Measurements from ENCODE around the gene ZNF362.

ZNF362 gene

GRCh38 chr1:33263890-33264504 lies 7.7 kb downstream of the ZNF362 start:
- no peak for DNase-seq
- H3K27ac ChIP-seq: peak overlapping the region in 1 of 2 donors; percentile 4
- H3K36me3 ChIP-seq: peaks cover 0 to 8% (median 0%) of the 10 kb centered on the region in 3 donors
- H3K27me3 ChIP-seq: no peaks in the 10 kb centered on the region
- H3K4me3 ChIP-seq: no peak overlapping the region
- no peaks in the 10 kb centered on the region for H3K9me3 ChIP-seq
- peaks cover 6 to 97% (median 78%) of the 10 kb centered on the region in 4 donors for H3K4me1 ChIP-seq
- intact Hi-C loops (cut with DNase I; ENCODE audit: low total_unique reads): loop anchor here (5.0 to 10.0 kb wide), 2 partner anchors 33 to 79 kb away; partner anchors contain the start of gene TRIM62
- no peak for TF ChIP-seq CTCF (IDR thresholded peaks at IDR 0.05)

- no peak overlapping the region for H3K4me3 ChIP-seq
- DNase-seq: peak in 1 of 2 donors; percentile 24
- no peak for TF ChIP-seq CTCF (IDR thresholded peaks at IDR 0.05)
- peaks cover 0 to 20% (median 10%) of the 10 kb centered on the region in 3 donors for H3K36me3 ChIP-seq
- no peaks in the 10 kb centered on the region for H3K27me3 ChIP-seq
- H3K27ac ChIP-seq: no peak overlapping the region
- intact Hi-C loops (cut with DNase I; ENCODE audit: low total_unique reads): loop anchor here (10.0 kb wide), 1 partner anchor 81 kb away; the partner anchor contains the start of gene TRIM62
- H3K4me1 ChIP-seq: peaks cover 0 to 97% (median 71%) of the 10 kb centered on the region in 4 donors
- H3K9me3 ChIP-seq: no peaks in the 10 kb centered on the region
Measured at GRCh38 chr1:33265780-33266605, 9.7 kb downstream of the ZNF362 start.

- no peak for DNase-seq
- intact Hi-C loops (cut with DNase I; ENCODE audit: low total_unique reads): loop anchor here (10.0 kb wide), 1 partner anchor 82 kb away; the partner anchor contains the start of gene TRIM62
- Histone ChIP-seq H3K27ac (peak overlapping the region in 1 of 2 donors; percentile 12), H3K27me3 (no peaks in the 10 kb centered on the region), H3K4me1 (peaks cover 0 to 97% (median 73%) of the 10 kb centered on the region in 4 donors), H3K36me3 (peaks cover 0 to 21% (median 11%) of the 10 kb centered on the region in 3 donors), H3K4me3 (no peak overlapping the region), H3K9me3 (no peaks in the 10 kb centered on the region)
- no peak for TF ChIP-seq CTCF (IDR thresholded peaks at IDR 0.05)
Measured at GRCh38 chr1:33266766-33267165, 10.5 kb downstream of the ZNF362 start.

GRCh38 chr1:33267468-33268205 lies 11.3 kb downstream of the ZNF362 start:
- Histone ChIP-seq H3K27ac (peak overlapping the region in 1 of 2 donors; percentile 12), H3K27me3 (no peaks in the 10 kb centered on the region), H3K9me3 (no peaks in the 10 kb centered on the region), H3K4me3 (no peak overlapping the region), H3K4me1 (peaks cover 0 to 100% (median 76%) of the 10 kb centered on the region in 4 donors), H3K36me3 (peaks cover 0 to 19% (median 11%) of the 10 kb centered on the region in 3 donors)
- intact Hi-C loops (cut with DNase I; ENCODE audit: low total_unique reads): loop anchor here (10.0 kb wide), 1 partner anchor 83 kb away; the partner anchor contains the start of gene TRIM62
- DNase-seq: no peak
- TF ChIP-seq CTCF (IDR thresholded peaks at IDR 0.05): no peak

- no peaks in the 10 kb centered on the region for H3K9me3 ChIP-seq
- TF ChIP-seq CTCF (IDR thresholded peaks at IDR 0.05): no peak
- H3K36me3 ChIP-seq: peaks cover 0 to 12% (median 11%) of the 10 kb centered on the region in 3 donors
- peak in 1 of 2 donors; percentile 52 for DNase-seq
- no peaks in the 10 kb centered on the region for H3K27me3 ChIP-seq
- H3K4me1 ChIP-seq: peaks cover 0 to 98% (median 73%) of the 10 kb centered on the region in 4 donors
- H3K4me3 ChIP-seq: no peak overlapping the region
- peak overlapping the region; percentile 4 to 46 for H3K27ac ChIP-seq
- intact Hi-C loops (cut with DNase I; ENCODE audit: low total_unique reads): loop anchor here (10.0 kb wide), 1 partner anchor 84 kb away; the partner anchor contains the start of gene TRIM62
Measured at GRCh38 chr1:33268457-33268856, 12.2 kb downstream of the ZNF362 start.

Measured in tibial artery (tissue), 4 donors.